COLO829 (cell line): ENCODE data around the gene GBA3.

ENCODE experiments used
- DNase-seq: peaks from one replicate; pipeline ENCODE4 v3.0.0; 2012; ENCODE audit warnings: low spot score

Gene GBA3

GRCh38 chr4:22780797-22781196 is 88.1 kb downstream of the GBA3 start:
- peak; percentile 6 for DNase-seq

- DNase-seq, result no peak
Measured at GRCh38 chr4:22787753-22788375, 95.1 kb downstream of the GBA3 start.

- no peak for DNase-seq
Measured at GRCh38 chr4:22790631-22791030, 97.9 kb downstream of the GBA3 start.

GRCh38 chr4:22794732-22795131 is 102.0 kb downstream of the GBA3 start:
- no peak for DNase-seq

DNA sequence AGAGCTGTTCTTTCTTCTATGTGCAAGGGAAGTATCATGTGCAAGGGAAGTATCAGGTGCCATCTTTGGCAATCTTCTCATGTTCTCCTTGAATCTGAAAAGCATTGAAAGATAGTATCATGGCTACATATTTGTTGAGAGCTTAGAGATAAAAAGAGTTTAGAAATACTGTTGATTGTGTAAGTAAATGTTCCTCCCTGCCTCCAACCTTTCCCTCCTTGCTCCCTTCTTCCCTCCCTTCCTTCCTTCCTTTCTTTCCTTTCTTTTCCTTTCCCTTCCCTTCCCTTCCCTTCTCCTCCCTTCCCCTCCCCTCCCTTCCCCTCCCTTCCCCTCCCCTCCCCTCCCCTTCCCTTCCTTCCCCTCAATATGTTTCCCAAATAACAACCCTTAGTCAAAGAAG is 108.7 kb downstream of the GBA3 start:
- DNase-seq, result no peak

DNA sequence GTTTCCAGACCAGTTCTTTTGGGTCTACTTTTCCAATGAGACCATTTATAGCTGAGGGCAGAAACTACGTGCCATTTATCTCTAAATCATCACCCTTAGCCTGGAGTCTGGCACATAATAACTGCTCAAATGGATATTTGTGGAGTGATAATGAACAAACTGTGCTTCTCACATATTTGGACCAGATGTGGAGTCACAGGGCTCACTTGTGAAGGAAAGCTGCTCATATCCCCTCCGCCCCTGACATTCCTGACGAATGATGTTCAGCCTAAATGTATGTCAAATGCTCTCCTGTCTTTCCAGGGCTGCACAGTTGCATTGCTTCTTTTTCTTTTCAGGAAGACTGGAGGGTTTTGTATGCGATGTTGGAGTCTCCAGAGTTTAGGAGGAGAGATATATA is 110.1 kb downstream of the GBA3 start:
- DNase-seq, result no peak

DNA sequence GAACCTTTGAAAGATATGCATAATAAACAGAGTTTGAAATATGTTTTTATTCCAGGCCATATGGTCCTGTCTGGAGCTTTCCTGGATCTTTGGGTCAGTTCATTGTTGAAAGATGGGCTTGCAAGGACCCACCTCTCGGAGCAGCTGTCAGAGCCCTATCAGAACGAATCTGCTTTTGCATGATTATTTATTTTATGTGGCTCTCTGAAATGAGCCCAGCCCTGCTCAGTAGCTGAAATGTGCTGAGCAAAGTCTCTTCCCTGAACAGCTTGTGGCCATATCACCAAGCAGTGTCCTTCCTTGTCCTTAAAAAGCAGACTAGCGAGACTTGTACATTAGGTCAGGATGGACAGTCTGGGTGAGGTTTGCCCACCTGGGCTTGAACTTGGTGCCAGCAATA is 110.8 kb downstream of the GBA3 start:
- DNase-seq, result no peak

GRCh38 chr4:22814906-22815305 is 122.2 kb downstream of the GBA3 start:
- DNase-seq, result no peak

- no peak for DNase-seq
Measured at GRCh38 chr4:22824091-22824490, 131.4 kb downstream of the GBA3 start.

GRCh38 chr4:22842360-22843018 is 149.8 kb downstream of the GBA3 start:
- DNase-seq, result no peak

DNA sequence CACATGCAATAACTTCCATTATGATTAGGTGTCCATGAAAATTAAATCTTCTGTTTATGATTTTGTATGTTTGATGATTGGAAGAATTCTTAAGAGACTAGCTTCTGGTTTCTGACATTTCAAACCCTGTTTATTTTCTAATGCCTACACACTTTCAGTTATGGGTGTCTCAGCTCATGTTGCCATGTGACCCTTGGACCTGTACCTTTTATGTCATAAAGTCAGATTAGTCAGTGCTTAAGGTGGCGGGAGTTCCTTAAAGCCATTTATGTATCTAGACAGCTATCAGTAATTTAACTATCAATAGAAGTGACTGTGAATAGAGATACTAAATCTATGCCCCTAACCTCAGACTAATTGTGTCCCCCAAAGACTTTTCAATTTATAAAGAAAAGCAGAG is 155.6 kb downstream of the GBA3 start:
- DNase-seq, result no peak

- no peak for DNase-seq
Measured at GRCh38 chr4:22850055-22850454, 157.3 kb downstream of the GBA3 start.

DNA sequence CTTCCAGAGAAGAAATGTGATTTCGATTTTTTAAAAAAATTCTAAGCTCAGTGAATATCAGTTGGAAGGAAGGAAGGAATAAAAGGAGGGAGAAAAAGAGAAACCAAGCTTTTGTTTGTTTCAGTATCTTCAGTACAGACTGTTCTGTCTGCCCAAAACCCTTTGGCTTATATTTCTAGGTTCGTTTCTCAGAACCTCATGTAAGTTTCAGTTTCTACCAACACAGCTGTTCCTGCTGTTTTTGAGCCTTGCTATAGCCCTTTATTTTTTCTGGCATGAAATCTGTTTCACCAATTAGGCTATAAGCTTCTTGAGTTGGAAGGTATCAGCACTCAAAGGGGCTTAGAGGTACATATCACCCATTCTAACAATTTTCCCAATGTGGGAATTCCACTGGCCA is 157.9 kb downstream of the GBA3 start:
- DNase-seq, result no peak

DNA sequence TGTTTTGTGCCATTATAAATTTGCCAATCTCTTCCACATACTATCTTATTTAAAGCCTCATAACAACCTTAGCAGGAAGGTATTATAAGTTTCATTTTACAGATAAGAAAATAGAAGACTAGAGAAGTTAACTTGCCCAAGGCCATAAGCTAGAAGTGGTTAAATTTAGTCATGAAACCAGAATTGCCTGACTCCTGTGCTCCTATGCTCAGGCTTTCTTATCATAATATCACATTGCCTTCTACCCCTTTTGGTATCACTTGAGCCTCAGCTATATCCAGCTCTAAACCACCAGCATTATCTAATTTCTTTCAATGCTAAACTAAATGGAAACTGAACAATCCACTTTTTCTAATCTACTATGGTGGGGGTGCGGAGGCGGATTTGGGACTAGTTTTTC is 164.7 kb downstream of the GBA3 start:
- DNase-seq, result no peak

DNA sequence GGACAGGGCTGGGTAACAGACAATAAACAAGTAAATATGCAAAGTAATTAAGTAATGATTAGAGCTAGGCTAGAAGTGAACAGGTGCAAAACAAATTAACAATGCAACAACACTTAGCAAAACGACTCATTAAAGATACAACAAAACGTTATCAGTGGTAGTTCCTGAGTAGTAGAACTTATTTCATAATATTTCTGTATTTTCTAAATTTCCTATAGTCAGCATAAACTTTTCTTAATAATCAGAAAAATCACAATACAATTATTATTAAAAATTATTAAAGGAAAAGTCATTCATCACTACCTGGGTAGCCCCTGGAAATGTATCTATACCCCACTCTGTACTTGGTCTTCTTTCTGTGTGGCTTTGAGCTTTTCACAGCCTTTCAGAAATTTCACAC is 166.6 kb downstream of the GBA3 start:
- no peak for DNase-seq
